Hepatocyte (in vitro differentiated cells): ENCODE results near the gene MYH2. TPM values are rescaled to one million over a fixed set of nuclear protein-coding genes. Genes with fewer than 3 reads are reported as not detected.
A peak's percentile ranks its signal among the peaks of the same experiment; 100 is the strongest.

Source experiments
- DNase-seq: peaks from one replicate; pipeline ENCODE4 v3.0.0-alpha.2; 2016; ENCODE audit warnings: low spot score
- H2AFZ ChIP-seq: fragments of 200-600 bp; sonication (generic); 2 replicates; pipeline ENCODE4 v1.6.0; 2016; ENCODE audit warnings: antibody characterized with exemption, mild to moderate bottlenecking
- H3K27ac ChIP-seq: fragments of 200-600 bp; sonication (generic); 2 replicates; pipeline ENCODE4 v1.5.1; 2016; ENCODE audit warnings: mild to moderate bottlenecking
- H3K27me3 ChIP-seq: fragments of 200-600 bp; sonication (generic); 2 replicates; pipeline ENCODE4 v1.6.1; 2016
- H3K36me3 ChIP-seq: fragments of 200-600 bp; sonication (generic); replicated peaks from 2 replicates; pipeline ENCODE4 v1.5.1; 2016; ENCODE audit warnings: low read depth; ENCODE audit not compliant: insufficient read depth
- H3K4me1 ChIP-seq: fragments of 200-600 bp; sonication (generic); 2 replicates; pipeline ENCODE4 v1.5.1; 2016; ENCODE audit warnings: mild to moderate bottlenecking, moderate library complexity; ENCODE audit not compliant: insufficient read depth
- H3K4me2 ChIP-seq: fragments of 200-600 bp; sonication (generic); 2 replicates; pipeline ENCODE4 v1.6.0; 2016
- H3K4me3 ChIP-seq: fragments of 200-600 bp; sonication (generic); 2 replicates; pipeline ENCODE4 v1.5.1; 2016; ENCODE audit warnings: mild to moderate bottlenecking
- H3K79me2 ChIP-seq: fragments of 200-600 bp; sonication (generic); 2 replicates; pipeline ENCODE4 v1.6.0; 2017; ENCODE audit warnings: mild to moderate bottlenecking
- H3K9me2 ChIP-seq: fragments of 200-600 bp; sonication (generic); replicated peaks from 2 replicates; pipeline ENCODE4 v1.6.0; 2017; ENCODE audit warnings: mild to moderate bottlenecking; ENCODE audit not compliant: insufficient read depth
- H3K9me3 ChIP-seq: fragments of 200-600 bp; sonication (generic); 2 replicates; pipeline ENCODE4 v1.5.1; 2016; ENCODE audit warnings: low read depth, mild to moderate bottlenecking
- H4K20me1 ChIP-seq: fragments of 200-600 bp; sonication (generic); 2 replicates; pipeline ENCODE4 v1.6.0; 2016; ENCODE audit warnings: mild to moderate bottlenecking; ENCODE audit not compliant: insufficient read depth, poor library complexity, severe bottlenecking
- CTCF ChIP-seq: fragments of 200-600 bp; sonication (generic); IDR thresholded peaks from 2 replicates; pipeline ENCODE4 v1.5.1; 2016; ENCODE audit warnings: antibody characterized with exemption, mild to moderate bottlenecking; ENCODE audit not compliant: poor library complexity
- EZH2 ChIP-seq: fragments of 200-600 bp; sonication (generic); IDR thresholded peaks from 2 replicates; pipeline ENCODE4 v1.6.1; 2016; ENCODE audit warnings: antibody characterized with exemption, mild to moderate bottlenecking, borderline replicate concordance
- EZH2phosphoT487 ChIP-seq: fragments of 200-600 bp; sonication (generic); IDR thresholded peaks from one replicate; pipeline ENCODE4 v1.6.1; 2018; ENCODE audit warnings: antibody characterized with exemption, mild to moderate bottlenecking, low read depth, moderate library complexity; ENCODE audit not compliant: unreplicated experiment, severe bottlenecking
- WGBS: methylation state at CpG from one replicate; pipeline ENCODE4 v1.1.6; 2016; ENCODE audit warnings: low lambda C conversion rate; ENCODE audit errors: missing lambda C conversion rate; 5-methylcytosine and 5-hydroxymethylcytosine counted together
- polyA plus RNA-seq: library from polyadenylated mRNA; unstranded; fragments of >200 nt; fragmentation: Nextera tagmentation; extraction: Ambion mirVana; gene quantifications from 2 replicates; pipeline ENCODE4 v1.2.1, GENCODE V29; 2016
- total RNA-seq: library from RNA; depleted of rRNA; stranded (reverse); fragments of >200 nt; gene quantifications from 2 replicates; pipeline ENCODE4 v1.2.3, GENCODE V29; 2014

The MYH2 gene
- total and polyA plus RNA-seq, 2 experiments from 2014 or later: not detected

- Histone ChIP-seq H2AFZ (no peak overlapping the region), H3K4me3 (no peak overlapping the region), H3K9me3 (no peaks in the 10 kb centered on the region), H3K4me2 (no peak overlapping the region), H3K27me3 (peaks cover 45% of the 10 kb centered on the region), H3K36me3 (no peaks in the 10 kb centered on the region), H3K27ac (no peak overlapping the region), H3K4me1 (no peaks in the 10 kb centered on the region), H3K79me2 (no peaks in the 10 kb centered on the region), H4K20me1 (no peaks in the 10 kb centered on the region), H3K9me2 (no peaks in the 10 kb centered on the region)
- WGBS: 87% methylated on average over 4 of the region's 4 CpGs
- TF ChIP-seq EZH2phosphoT487 (no peak), CTCF (no peak), EZH2 (no peak)
- DNase-seq: no peak
These were observed 74.9 kb downstream of the MYH2 start for GRCh38 chr17:10474536-10474935.

- Histone ChIP-seq H3K9me2 (no peaks in the 10 kb centered on the region), H4K20me1 (no peaks in the 10 kb centered on the region), H3K4me2 (no peak overlapping the region), H3K9me3 (no peaks in the 10 kb centered on the region), H3K27me3 (peaks cover 57% of the 10 kb centered on the region), H2AFZ (no peak overlapping the region), H3K27ac (no peak overlapping the region), H3K4me3 (no peak overlapping the region), H3K36me3 (no peaks in the 10 kb centered on the region), H3K79me2 (no peaks in the 10 kb centered on the region), H3K4me1 (no peaks in the 10 kb centered on the region)
- 82% methylated on average over 1 of the region's 1 CpG for WGBS
- no peak for TF ChIP-seq CTCF
- no peak for TF ChIP-seq EZH2
- no peak for TF ChIP-seq EZH2phosphoT487
- peak; percentile 13 for DNase-seq
These were observed 77.6 kb downstream of the MYH2 start for GRCh38 chr17:10471858-10472257.

Other genes starting within 250 kb of the MYH2 start
- 0.03 TPM in 1 of 2 replicates, not detected in the other for gene MYH13, start 176.7 kb downstream of the MYH2 start, total RNA-seq
- not detected in 2 replicates for gene MYH13, start 176.7 kb downstream of the MYH2 start, polyA plus RNA-seq
- gene MYH8, start 127.7 kb downstream of the MYH2 start, total RNA-seq: not detected in 2 replicates
- gene MYH8, start 127.7 kb downstream of the MYH2 start, polyA plus RNA-seq: 0.11 TPM in 1 of 2 replicates, not detected in the other
- gene MYH4, start 80.1 kb downstream of the MYH2 start, total RNA-seq: 2.8 and 4.8 TPM in 2 replicates
- gene MYH4, start 80.1 kb downstream of the MYH2 start, polyA plus RNA-seq: 1.8 and 2.1 TPM in 2 replicates
- gene MYH1, start 31.1 kb downstream of the MYH2 start, total RNA-seq: 0.12 TPM in 1 of 2 replicates, not detected in the other
- gene MYH1, start 31.1 kb downstream of the MYH2 start, polyA plus RNA-seq: not detected in 2 replicates
- 0.48 and 0.93 TPM in 2 replicates for gene MYH3, start 107.7 kb upstream of the MYH2 start, total RNA-seq
- 1.9 and 3.5 TPM in 2 replicates for gene MYH3, start 107.7 kb upstream of the MYH2 start, polyA plus RNA-seq
- 37.4 and 45.8 TPM in 2 replicates for gene SCO1, start 147.9 kb upstream of the MYH2 start, total RNA-seq
- gene SCO1, start 147.9 kb upstream of the MYH2 start, polyA plus RNA-seq: 34.0 and 43.4 TPM in 2 replicates
- gene ADPRM, start 147.9 kb upstream of the MYH2 start, total RNA-seq: 12.5 and 17.8 TPM in 2 replicates
- gene ADPRM, start 147.9 kb upstream of the MYH2 start, polyA plus RNA-seq: 5.8 and 7.7 TPM in 2 replicates
- gene TMEM220, start 180.4 kb upstream of the MYH2 start, total RNA-seq: 10.5 and 11.6 TPM in 2 replicates
- gene TMEM220, start 180.4 kb upstream of the MYH2 start, polyA plus RNA-seq: 30.0 and 32.4 TPM in 2 replicates